GM12873 (cell line): ENCODE results near the gene AQP12B.

Experiments used
- CTCF ChIP-seq: IDR thresholded peaks from 2 replicates; pipeline ENCODE4 v1.5.1; 2012; ENCODE audit warnings: low read depth, mild to moderate bottlenecking, moderate library complexity, low read length, control low read depth; ENCODE audit not compliant: insufficient read depth; ENCODE audit errors: missing control alignments

AQP12B gene

GRCh38 chr2:240650254-240650965 lies 32.3 kb downstream of the AQP12B start:
- no peak for TF ChIP-seq CTCF

GRCh38 chr2:240649331-240649730 lies 33.4 kb downstream of the AQP12B start:
- no peak for TF ChIP-seq CTCF

- no peak for TF ChIP-seq CTCF
Observed at GRCh38 chr2:240648650-240649275, 33.9 kb downstream of the AQP12B start.

GRCh38 chr2:240648155-240648649 lies 34.5 kb downstream of the AQP12B start:
- no peak for TF ChIP-seq CTCF

- TF ChIP-seq CTCF = no peak
Observed at GRCh38 chr2:240647503-240648154, 35.1 kb downstream of the AQP12B start.

- no peak for TF ChIP-seq CTCF
Observed at GRCh38 chr2:240646900-240647502, 35.7 kb downstream of the AQP12B start.

GRCh38 chr2:240646176-240646899 lies 36.3 kb downstream of the AQP12B start:
- no peak for TF ChIP-seq CTCF
